Measurements from ENCODE around the gene LCLAT1. TPM values are rescaled to one million over a fixed set of nuclear protein-coding genes. Genes with fewer than 3 reads are reported as not detected.

LCLAT1 gene
- total RNA-seq, 1 donor from 2014 or later: 26.7 TPM

- Histone ChIP-seq H3K36me3 (ENCODE audit: control insufficient read depth, insufficient read depth, low read length) (no peaks in the 10 kb centered on the region), H3K27me3 (ENCODE audit: control insufficient read depth, insufficient read depth, low read length) (no peaks in the 10 kb centered on the region), H3K4me3 (ENCODE audit: low read depth, low read length) (no peak overlapping the region)
- DNase-seq (ENCODE audit: low read depth): no peak
- TF ChIP-seq CTCF (IDR thresholded peaks at IDR 0.05; ENCODE audit: insufficient read depth, low read length, poor library complexity, severe bottlenecking): no peak
Observed at GRCh38 chr2:30519796-30520195, 72.8 kb downstream of the LCLAT1 start.

- no peak for TF ChIP-seq CTCF (IDR thresholded peaks at IDR 0.05; ENCODE audit: insufficient read depth, low read length, poor library complexity, severe bottlenecking)
- DNase-seq (ENCODE audit: low read depth): no peak
- Histone ChIP-seq H3K4me3 (ENCODE audit: low read depth, low read length) (no peak overlapping the region), H3K36me3 (ENCODE audit: control insufficient read depth, insufficient read depth, low read length) (no peaks in the 10 kb centered on the region), H3K27me3 (ENCODE audit: control insufficient read depth, insufficient read depth, low read length) (no peaks in the 10 kb centered on the region)
Observed at GRCh38 chr2:30522421-30522820, 75.4 kb downstream of the LCLAT1 start.

DNA sequence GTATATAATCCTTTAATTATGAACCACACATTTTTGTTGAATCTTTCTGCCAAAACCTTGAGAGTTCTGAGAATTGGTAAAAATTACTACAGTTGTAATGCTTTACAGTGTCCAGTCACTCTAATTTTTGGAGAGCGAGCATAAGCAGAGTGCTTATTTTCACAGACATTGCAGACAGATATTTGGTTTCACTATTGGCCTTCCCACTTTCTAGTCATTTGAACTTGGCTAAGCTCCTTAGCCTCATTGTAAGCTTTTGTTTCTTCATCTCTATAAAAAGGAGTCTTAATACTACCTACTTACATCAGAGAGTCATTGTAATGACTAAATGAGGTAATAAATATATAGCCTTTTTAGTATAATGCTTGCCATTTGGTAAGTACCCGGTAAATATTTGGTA, 80.4 kb downstream of the LCLAT1 start:
- DNase-seq (ENCODE audit: low read depth): no peak

GRCh38 chr2:30527859-30528258, 80.8 kb downstream of the LCLAT1 start:
- Histone ChIP-seq H3K27me3 (ENCODE audit: control insufficient read depth, insufficient read depth, low read length) (no peaks in the 10 kb centered on the region), H3K4me3 (ENCODE audit: low read depth, low read length) (no peak overlapping the region), H3K36me3 (ENCODE audit: control insufficient read depth, insufficient read depth, low read length) (no peaks in the 10 kb centered on the region)
- TF ChIP-seq CTCF (IDR thresholded peaks at IDR 0.05; ENCODE audit: insufficient read depth, low read length, poor library complexity, severe bottlenecking): no peak
- DNase-seq (ENCODE audit: low read depth): no peak

More for the DNA sequence above, 80.4 kb downstream of the LCLAT1 start:
- no peaks in the 10 kb centered on the region for H3K36me3 ChIP-seq (ENCODE audit: control insufficient read depth, insufficient read depth, low read length)
- no peaks in the 10 kb centered on the region for H3K27me3 ChIP-seq (ENCODE audit: control insufficient read depth, insufficient read depth, low read length)
- no peak overlapping the region for H3K4me3 ChIP-seq (ENCODE audit: low read depth, low read length)
- no peak for TF ChIP-seq CTCF (IDR thresholded peaks at IDR 0.05; ENCODE audit: insufficient read depth, low read length, poor library complexity, severe bottlenecking)

GRCh38 chr2:30530346-30530745, 83.3 kb downstream of the LCLAT1 start:
- DNase-seq (ENCODE audit: low read depth): no peak
- Histone ChIP-seq H3K27me3 (ENCODE audit: control insufficient read depth, insufficient read depth, low read length) (no peaks in the 10 kb centered on the region), H3K36me3 (ENCODE audit: control insufficient read depth, insufficient read depth, low read length) (no peaks in the 10 kb centered on the region), H3K4me3 (ENCODE audit: low read depth, low read length) (no peak overlapping the region)
- no peak for TF ChIP-seq CTCF (IDR thresholded peaks at IDR 0.05; ENCODE audit: insufficient read depth, low read length, poor library complexity, severe bottlenecking)

- H3K27me3 ChIP-seq (ENCODE audit: control insufficient read depth, insufficient read depth, low read length): no peaks in the 10 kb centered on the region
- H3K36me3 ChIP-seq (ENCODE audit: control insufficient read depth, insufficient read depth, low read length): no peaks in the 10 kb centered on the region
- H3K4me3 ChIP-seq (ENCODE audit: low read depth, low read length): no peak overlapping the region
- TF ChIP-seq CTCF (IDR thresholded peaks at IDR 0.05; ENCODE audit: insufficient read depth, low read length, poor library complexity, severe bottlenecking): no peak
- no peak for DNase-seq (ENCODE audit: low read depth)
Observed at GRCh38 chr2:30541680-30542079, 94.6 kb downstream of the LCLAT1 start.
